ENCODE results near the gene AOC3. TPM values are rescaled to one million over a fixed set of nuclear protein-coding genes. Genes with fewer than 3 reads are reported as not detected.
"Not testable (repeated sequence)": the region's sequence is repeated elsewhere in the genome, so short reads cannot be mapped to it uniquely, and the experiment has no call there.

AOC3 gene
- total RNA-seq, 4 donors from 2014 or later, result 3.3 to 24.0 (median 6.6) TPM

DNA sequence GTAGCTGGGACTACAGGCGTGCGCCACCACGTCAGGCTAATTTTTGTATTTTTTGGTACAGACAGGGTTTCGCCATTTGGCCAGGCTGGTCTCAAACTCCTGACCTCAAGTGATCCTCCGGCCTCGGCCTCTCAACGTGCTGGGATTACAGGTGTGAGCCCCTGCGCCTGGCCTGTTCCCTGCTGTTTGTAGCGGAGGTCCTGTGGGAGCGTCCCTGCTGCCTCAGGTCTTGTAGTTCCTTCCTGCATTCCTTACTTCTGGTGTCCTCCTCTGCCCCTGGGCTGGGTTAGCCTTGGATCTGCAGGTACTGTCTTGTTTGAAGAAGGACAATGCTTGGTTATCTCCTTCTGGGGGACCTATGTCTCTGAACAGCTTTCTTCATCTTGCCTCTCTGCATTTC lies 26.0 kb downstream of the AOC3 start:
- TF ChIP-seq, protein P1, sequence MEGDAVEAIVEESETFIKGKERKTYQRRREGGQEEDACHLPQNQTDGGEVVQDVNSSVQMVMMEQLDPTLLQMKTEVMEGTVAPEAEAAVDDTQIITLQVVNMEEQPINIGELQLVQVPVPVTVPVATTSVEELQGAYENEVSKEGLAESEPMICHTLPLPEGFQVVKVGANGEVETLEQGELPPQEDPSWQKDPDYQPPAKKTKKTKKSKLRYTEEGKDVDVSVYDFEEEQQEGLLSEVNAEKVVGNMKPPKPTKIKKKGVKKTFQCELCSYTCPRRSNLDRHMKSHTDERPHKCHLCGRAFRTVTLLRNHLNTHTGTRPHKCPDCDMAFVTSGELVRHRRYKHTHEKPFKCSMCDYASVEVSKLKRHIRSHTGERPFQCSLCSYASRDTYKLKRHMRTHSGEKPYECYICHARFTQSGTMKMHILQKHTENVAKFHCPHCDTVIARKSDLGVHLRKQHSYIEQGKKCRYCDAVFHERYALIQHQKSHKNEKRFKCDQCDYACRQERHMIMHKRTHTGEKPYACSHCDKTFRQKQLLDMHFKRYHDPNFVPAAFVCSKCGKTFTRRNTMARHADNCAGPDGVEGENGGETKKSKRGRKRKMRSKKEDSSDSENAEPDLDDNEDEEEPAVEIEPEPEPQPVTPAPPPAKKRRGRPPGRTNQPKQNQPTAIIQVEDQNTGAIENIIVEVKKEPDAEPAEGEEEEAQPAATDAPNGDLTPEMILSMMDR (IDR thresholded peaks at IDR 0.05), result no peak
- TF ChIP-seq POLR2A (IDR thresholded peaks at IDR 0.05), result no peak
- Histone ChIP-seq H3K4me1 (no peaks in the 10 kb centered on the region), H3K9me3 (no peaks in the 10 kb centered on the region), H3K27me3 (peaks cover 0 to 21% (median 0%) of the 10 kb centered on the region in 4 donors), H3K4me3 (no peak overlapping the region), H3K36me3 (no peaks in the 10 kb centered on the region), H3K27ac (no peak overlapping the region)
- intact Hi-C loops (cut with DNase I), result no loop called here
- no peak for DNase-seq
- WGBS, 2 donors, result 66 to 80% methylated on average over 5 to 10 of the region's 10 CpGs

DNA sequence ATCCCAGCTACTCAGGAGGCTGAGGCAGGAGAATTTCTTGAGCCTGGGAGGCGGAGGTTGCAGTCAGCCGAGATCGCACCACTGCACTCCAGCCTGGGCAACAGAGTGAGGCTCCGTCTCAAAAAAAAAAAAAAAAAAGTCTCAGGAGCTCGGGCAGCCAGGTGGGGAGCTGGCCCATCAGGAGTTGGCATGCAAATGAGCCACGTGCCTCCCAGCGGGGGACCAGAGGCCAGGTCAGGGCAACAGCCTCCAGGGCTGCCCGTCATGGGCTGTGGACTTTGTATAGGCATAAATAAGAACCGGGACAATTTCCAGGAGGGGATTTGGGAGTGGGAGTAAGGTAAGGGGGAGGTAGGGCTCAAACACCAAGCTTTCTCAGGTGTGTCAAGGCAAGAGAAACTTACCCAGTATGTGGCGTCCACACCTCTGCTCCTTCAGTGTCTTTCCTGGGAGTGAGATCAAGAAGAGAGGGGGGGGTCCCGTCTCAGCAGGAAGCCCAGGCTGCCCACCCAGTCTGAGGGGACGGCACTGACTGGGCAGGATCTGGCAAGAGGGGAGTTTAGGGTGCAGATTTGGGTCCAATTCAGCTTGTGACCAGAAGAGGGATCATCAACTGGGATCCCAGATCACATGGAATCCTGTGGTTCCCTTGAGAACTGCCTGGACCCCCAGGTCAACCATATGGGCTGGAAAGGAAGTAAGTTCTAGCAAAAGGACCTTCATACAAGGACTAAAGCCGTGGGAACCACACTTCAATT lies 27.3 kb downstream of the AOC3 start:
- intact Hi-C loops (cut with DNase I), result no loop called here
- no peak for DNase-seq
- TF ChIP-seq, protein P1 (IDR thresholded peaks at IDR 0.05), result no peak
- TF ChIP-seq POLR2A (IDR thresholded peaks at IDR 0.05), result no peak
- 26 to 42% methylated on average over 8 to 11 of the region's 13 CpGs for WGBS, 2 donors
- H3K4me3 ChIP-seq, result no peak overlapping the region
- no peaks in the 10 kb centered on the region for H3K36me3 ChIP-seq
- H3K27me3 ChIP-seq, result peaks cover 0 to 21% (median 0%) of the 10 kb centered on the region in 4 donors
- no peaks in the 10 kb centered on the region for H3K9me3 ChIP-seq
- no peak overlapping the region for H3K27ac ChIP-seq
- no peaks in the 10 kb centered on the region for H3K4me1 ChIP-seq

DNA sequence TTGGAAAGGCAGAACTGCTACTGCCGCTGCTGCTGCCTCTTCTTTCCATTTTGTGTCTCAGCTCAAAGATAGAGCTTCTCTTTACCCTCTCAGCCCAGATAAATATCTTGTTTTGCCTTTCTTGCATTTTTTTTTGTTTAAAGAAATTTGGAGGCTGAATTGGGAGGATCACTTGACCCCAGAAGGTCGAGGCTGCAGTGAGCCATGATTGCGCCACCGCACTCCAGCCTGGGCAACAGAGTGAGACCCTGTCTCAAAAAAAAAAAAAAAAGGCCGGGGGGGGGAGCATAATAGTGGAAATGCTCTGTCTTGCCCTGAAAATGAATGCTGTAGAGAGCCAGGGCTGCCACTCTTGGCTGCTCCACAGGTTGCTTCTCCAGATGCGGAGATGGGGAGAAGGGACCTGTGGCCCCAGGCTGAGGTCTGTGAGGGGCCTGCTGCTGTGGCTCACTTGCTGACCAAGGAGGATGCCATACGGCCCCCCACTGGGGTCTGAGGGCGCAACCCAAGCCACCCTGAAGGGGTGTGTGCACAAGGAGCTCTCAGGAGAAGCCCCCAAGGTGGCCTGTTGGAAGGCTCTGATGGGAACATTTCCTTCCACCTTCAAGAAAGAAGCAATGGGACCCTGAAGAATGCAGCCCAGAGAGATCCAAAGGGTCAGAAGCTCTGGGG lies 28.1 kb downstream of the AOC3 start:
- H3K4me3 ChIP-seq, result no peak overlapping the region
- TF ChIP-seq POLR2A (IDR thresholded peaks at IDR 0.05), result no peak
- TF ChIP-seq, protein P1 (IDR thresholded peaks at IDR 0.05), result no peak
- no peaks in the 10 kb centered on the region for H3K9me3 ChIP-seq
- no peaks in the 10 kb centered on the region for H3K36me3 ChIP-seq
- no peaks in the 10 kb centered on the region for H3K4me1 ChIP-seq
- no peak for DNase-seq
- 76 to 86% methylated on average over 5 to 6 of the region's 8 CpGs for WGBS, 2 donors
- intact Hi-C loops (cut with DNase I), result no loop called here
- peaks cover 0 to 21% (median 0%) of the 10 kb centered on the region in 4 donors for H3K27me3 ChIP-seq
- no peak overlapping the region for H3K27ac ChIP-seq

DNA sequence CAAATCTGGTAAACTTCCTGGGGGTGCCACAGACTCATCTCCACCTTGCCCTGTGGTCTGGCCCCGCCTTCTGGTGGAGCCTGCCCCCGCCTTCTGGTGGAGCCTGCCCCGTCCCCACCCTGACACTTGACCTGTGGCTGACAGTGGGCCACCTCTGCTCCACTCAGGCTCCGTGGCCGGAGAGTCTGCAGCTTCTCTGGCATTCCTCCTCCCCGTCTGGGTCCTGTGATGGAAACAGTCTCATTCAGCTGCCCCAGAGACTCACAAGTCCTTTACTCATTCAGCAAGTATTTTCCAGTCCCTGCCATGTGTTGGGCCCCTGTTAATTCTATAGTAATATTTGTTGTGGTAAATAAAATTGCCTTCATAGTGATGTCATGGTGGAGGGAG lies 28.6 kb downstream of the AOC3 start:
- H3K4me1 ChIP-seq, result no peaks in the 10 kb centered on the region
- 44 to 80% methylated on average over 1 to 4 of the region's 6 CpGs for WGBS, 2 donors
- H3K9me3 ChIP-seq, result no peaks in the 10 kb centered on the region
- no peak overlapping the region for H3K27ac ChIP-seq
- H3K27me3 ChIP-seq, result peaks cover 0 to 21% (median 0%) of the 10 kb centered on the region in 4 donors
- DNase-seq, result no peak
- no peak overlapping the region for H3K4me3 ChIP-seq
- TF ChIP-seq, protein P1 (IDR thresholded peaks at IDR 0.05), result no peak
- no peak for TF ChIP-seq POLR2A (IDR thresholded peaks at IDR 0.05)
- intact Hi-C loops (cut with DNase I), result no loop called here
- H3K36me3 ChIP-seq, result no peaks in the 10 kb centered on the region

DNA sequence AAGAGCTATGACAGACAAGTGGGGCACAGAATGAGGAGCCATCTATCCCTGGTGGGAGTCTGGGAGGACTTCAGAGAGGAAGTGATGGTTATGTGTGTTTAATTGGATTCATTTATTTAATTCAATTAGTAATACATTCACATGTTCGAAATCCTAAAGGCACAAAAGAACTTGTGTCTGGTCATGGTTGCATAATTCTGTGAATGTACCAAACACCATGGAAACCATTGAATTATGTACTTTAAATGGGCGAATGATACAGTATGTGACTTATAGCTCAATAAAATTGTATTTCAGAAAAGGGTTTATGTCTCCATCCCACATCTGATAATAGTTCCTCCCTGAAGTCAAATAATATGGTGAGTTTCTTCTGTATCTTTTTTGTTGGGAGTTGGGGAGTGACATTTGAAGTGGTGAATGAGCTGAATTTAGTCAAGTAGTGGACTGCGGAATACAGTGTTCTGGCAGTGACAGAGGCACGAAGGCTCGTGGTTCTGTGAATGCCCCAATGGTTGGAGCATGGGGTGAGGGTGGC lies 29.8 kb downstream of the AOC3 start:
- 57 to 60% methylated on average over 5 of the region's 5 CpGs for WGBS, 2 donors
- no peaks in the 10 kb centered on the region for H3K4me1 ChIP-seq
- H3K27me3 ChIP-seq, result peaks cover 0 to 21% (median 0%) of the 10 kb centered on the region in 4 donors
- H3K9me3 ChIP-seq, result no peaks in the 10 kb centered on the region
- H3K27ac ChIP-seq, result no peak overlapping the region
- intact Hi-C loops (cut with DNase I), result no loop called here
- TF ChIP-seq, protein P1 (IDR thresholded peaks at IDR 0.05), result no peak
- no peak for TF ChIP-seq POLR2A (IDR thresholded peaks at IDR 0.05)
- no peak for DNase-seq
- no peak overlapping the region for H3K4me3 ChIP-seq
- no peaks in the 10 kb centered on the region for H3K36me3 ChIP-seq

DNA sequence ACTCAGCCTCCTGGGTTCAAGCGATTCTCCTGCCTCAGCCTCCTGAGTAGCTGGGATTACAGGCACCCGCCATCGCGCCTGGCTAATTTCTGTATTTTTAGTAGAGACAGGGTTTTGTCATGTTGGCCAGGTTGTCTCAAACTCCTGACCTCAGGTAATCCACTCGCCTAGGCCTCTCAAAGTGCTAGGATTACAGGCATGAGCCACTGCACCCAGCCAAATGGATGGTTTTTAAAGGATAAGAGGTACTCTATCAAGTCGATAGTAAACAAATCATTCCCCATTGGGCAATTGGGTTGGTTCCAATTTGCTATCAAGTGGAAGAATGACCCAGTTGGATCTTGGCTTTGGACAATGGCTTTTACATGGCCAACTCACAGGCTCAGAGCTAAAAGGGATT lies 30.7 kb downstream of the AOC3 start:
- H3K4me1 ChIP-seq; H3K9me3 ChIP-seq; H3K4me3 ChIP-seq; H3K36me3 ChIP-seq; intact Hi-C loops (cut with DNase I); H3K27ac ChIP-seq; DNase-seq: not testable (repeated sequence)
- H3K27me3 ChIP-seq, result peaks cover 0 to 21% (median 0%) of the 10 kb centered on the region in 4 donors
- WGBS, 2 donors, result 86 to 95% methylated on average over 5 to 6 of the region's 6 CpGs

All from esophagus squamous epithelium (tissue), 5 donors.